ENCODE results near the gene WDFY4.

The WDFY4 gene

DNA sequence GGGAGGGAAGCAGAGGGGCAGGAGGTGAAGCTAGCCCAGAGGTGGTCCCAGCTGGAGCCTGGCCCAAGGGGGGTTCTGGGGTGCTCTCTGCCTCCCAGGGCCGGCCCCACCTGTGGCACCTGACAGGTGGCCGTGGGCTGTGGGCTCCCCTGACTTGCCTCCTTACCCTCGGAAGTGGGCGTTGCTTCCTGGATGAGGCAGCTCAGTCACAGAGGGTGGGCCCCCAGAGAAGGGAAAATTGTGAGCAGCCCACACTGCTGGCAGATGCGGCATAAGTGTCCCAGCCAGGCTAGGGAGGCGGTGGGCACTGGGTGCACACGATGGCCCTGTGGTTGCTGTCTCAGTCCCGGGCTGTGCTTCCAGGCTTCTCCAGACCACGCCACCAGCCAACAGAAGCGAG lies 136.0 kb downstream of the WDFY4 start:
- TF ChIP-seq, protein P1, sequence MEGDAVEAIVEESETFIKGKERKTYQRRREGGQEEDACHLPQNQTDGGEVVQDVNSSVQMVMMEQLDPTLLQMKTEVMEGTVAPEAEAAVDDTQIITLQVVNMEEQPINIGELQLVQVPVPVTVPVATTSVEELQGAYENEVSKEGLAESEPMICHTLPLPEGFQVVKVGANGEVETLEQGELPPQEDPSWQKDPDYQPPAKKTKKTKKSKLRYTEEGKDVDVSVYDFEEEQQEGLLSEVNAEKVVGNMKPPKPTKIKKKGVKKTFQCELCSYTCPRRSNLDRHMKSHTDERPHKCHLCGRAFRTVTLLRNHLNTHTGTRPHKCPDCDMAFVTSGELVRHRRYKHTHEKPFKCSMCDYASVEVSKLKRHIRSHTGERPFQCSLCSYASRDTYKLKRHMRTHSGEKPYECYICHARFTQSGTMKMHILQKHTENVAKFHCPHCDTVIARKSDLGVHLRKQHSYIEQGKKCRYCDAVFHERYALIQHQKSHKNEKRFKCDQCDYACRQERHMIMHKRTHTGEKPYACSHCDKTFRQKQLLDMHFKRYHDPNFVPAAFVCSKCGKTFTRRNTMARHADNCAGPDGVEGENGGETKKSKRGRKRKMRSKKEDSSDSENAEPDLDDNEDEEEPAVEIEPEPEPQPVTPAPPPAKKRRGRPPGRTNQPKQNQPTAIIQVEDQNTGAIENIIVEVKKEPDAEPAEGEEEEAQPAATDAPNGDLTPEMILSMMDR (IDR thresholded peaks at IDR 0.05): no peak

DNA sequence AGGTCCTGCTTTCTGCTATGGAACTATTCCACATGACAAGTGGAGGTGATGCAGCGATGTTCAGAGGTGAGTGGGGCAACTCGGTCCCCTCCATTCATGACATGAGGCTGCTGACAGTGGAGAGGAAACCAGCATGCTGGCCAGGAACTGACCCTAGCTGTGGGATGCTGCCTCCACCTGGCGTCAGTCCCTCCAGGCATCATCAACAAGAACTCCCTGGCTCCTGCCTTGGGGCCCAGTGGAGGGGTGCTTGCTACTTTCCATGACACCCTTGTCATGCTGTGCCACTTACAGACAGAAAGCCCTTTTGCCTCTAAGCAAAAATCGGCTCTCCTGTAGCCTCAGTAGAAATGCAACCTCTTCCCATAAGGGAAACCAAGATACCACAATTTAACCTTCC lies 136.4 kb downstream of the WDFY4 start:
- TF ChIP-seq, protein P1 (IDR thresholded peaks at IDR 0.05): no peak

DNA sequence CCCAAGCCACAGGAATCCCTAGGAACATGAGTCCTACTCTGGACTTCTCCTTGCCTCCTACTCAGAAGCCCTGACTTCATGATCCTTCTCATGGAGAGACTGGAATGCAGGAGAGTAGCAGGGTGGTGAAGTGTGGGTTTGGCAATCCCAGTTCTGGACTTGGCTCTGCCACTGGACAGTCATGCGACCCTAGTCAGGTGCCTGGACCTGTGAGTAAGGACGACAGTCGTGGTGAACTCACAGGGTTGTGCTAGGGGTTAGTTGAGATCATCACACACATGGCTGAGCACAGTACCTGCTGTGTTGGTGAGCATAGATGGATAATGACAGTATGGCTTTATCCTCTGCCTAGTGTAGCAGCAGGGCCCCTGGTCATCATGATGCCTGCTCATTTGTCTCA lies 137.0 kb downstream of the WDFY4 start:
- TF ChIP-seq, protein P1 (IDR thresholded peaks at IDR 0.05): no peak

DNA sequence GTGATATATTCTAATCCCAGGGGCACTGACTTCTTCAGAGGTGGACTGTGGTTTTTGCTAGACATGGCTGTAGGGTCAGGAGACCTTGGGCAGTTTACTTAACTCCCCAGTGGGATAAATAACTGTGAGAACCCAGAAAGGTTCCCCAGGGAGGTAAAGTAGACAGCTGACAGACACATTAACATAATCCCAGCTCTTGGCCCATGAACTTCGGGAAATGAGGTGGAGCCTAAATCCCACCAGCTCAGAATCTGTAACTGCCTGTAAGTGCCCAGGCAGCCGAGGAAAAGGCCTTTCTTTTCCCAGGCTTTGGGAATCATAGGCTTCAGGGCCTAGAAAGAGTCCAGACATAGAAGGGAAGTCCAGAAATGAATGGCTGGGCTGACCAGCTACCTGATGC lies 149.0 kb downstream of the WDFY4 start:
- TF ChIP-seq, protein P1 (IDR thresholded peaks at IDR 0.05): no peak

DNA sequence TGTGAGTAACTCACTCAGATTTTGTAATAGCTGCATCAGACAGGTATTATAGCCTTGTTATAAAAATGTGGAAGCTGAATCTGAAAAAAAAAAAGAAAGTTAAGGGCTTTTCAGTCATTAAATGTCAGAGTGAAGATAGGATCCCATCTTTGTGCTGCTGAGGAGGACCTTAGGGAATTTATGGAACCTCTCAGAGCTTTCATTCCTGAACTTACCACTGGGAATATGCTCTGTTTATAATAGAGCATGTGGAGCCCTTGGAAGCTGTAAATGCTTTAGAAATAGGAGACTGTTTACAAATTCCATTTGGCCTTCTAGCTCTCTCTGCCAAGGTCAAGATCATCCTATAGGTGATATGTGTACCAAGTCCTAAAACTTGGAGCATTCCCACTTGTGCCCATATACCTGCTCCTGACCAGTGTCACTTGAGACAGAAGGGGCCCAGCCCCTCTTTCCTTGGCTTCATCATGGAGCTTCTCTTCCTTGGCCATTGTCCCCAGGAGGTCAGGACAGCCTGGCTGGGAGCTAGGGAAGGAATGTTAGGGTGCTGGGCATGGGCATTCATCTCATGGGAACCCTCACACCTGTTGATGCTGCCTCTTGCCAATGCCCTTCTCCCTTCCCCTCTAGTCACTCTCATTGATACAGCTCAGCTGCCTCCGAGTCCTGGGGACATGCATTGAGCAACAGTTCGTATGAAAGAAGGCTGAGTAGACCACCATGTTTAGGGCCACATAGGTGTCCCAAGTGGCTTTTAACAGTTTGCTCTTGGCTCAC lies 149.7 kb downstream of the WDFY4 start:
- TF ChIP-seq, protein P1 (IDR thresholded peaks at IDR 0.05): no peak

DNA sequence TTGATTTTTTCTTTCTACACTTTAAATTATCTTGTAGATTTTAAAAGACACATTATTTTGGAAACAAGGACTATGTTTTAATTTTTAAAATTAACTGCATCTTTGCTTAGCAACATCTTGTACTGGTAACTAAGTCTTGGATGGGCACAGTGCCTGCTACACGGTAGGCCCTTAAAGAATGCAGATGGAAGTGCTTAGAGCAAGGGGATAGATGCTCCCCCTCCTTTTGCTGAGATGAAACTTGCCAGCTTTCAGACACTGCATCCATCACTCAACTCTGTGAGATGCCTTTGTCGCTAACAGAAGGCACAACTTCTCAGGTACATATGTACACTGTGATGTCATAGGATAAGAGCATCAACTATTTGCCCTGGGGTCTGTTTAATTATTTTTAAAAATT lies 151.1 kb downstream of the WDFY4 start:
- TF ChIP-seq, protein P1 (IDR thresholded peaks at IDR 0.05): no peak

DNA sequence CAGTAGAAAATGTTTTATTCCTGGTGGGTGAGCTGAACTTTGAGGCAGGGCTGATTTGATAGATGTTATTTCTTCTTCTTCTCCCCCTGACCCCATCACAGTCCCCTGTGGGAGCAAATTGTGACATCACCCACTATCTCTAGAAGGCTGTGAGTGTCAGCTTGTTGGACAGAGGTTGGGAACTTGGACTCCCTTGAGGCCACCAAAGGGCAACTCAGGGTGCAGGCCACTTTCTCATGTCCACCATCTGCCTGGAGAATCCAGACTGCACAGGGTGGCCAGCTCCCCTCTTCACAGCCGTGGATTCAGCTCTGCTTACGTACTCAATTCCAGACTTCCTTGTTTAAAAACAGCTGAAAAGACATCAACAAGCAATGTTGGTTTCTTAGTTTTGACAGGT lies 151.9 kb downstream of the WDFY4 start:
- TF ChIP-seq, protein P1 (IDR thresholded peaks at IDR 0.05): no peak

DNA sequence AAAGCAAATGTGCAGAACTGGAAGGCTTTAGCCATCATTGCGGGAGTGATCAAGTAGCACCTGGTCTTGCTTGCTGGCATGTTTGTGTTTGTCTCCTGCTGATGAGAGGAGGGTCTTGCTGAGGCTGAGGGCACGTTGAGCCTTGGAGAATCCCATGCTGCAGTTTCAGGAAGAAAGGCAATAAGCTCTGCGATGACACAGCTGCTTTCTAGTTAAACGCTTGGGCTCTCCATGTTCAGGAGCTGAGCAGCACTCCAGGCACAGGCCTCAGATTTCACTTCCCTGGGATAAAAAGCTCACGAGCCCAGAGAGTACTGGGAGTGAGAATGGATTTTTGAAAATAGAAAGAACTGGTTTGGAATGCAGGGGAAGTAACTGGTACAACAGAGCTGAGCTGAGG lies 154.2 kb downstream of the WDFY4 start:
- TF ChIP-seq, protein P1 (IDR thresholded peaks at IDR 0.05): no peak

All from LNCAP (cell line).